GM03348 (cell line): ENCODE measurements around the gene EPS15.
A peak's percentile ranks its signal among the peaks of the same experiment; 100 is the strongest.
"Not testable (repeated sequence)": the region's sequence is repeated elsewhere in the genome, so short reads cannot be mapped to it uniquely, and the experiment has no call there.

Source experiments
- DNase-seq: peaks from one replicate; pipeline ENCODE4 v3.0.0; 2012; ENCODE audit warnings: low spot score

The EPS15 gene

GRCh38 chr1:51542158-51542953, 23.3 kb upstream of the EPS15 start:
- DNase-seq = no peak

- peak; percentile 23 for DNase-seq
Observed at GRCh38 chr1:51541313-51542050, 22.4 kb upstream of the EPS15 start.

- DNase-seq = no peak
Observed at GRCh38 chr1:51537568-51537967, 18.5 kb upstream of the EPS15 start.

DNA sequence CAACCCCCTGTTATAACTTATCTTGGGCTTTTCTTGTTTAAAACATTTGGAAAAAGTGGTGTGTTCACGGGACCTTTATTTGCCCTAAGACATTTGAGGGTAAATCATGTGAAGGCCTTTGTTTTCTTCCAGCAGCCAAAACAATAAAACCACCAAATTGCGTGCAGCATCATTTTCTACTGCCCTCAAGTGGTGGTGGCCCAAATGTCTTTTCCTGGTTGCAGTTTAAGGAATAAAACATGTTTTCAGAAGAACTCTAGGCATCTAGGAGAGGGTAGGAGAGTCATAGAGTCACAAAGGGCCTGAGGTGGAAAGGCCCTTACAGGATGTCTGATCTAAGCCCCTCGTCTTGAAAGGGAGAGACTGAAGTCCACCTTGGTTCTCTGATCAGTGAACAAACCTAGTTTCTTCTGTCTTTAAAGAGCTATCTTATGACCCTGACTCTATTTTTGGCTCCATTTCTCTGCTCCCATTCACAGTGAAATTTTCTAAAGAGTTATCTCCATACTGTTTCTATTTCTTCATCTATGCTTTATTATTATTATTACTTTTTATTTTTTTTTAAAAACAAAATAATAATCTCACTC, 16.0 kb upstream of the EPS15 start:
- DNase-seq = peak; percentile 73

GRCh38 chr1:51534447-51534846, 15.4 kb upstream of the EPS15 start:
- no peak for DNase-seq

- no peak for DNase-seq
Observed at GRCh38 chr1:51532853-51533252, 13.8 kb upstream of the EPS15 start.

DNA sequence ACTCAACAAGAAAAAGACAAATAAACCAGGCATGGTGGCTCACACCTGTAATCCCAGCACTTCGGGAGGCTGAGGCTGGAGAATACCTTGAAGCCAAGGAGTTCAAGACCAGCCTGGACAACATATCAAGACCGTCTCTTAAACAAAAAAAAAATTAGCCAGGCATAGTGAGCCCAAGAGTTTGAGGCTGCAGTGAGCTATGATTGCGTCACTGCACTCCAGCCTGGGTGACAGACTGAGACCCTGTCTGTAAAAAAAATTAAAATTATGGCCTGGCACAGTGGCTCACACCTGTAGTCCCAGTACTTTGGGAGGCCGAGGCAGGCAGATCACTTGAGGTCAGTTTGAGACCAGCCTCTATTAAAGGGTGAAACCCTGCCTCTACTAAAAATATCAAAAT, 11.4 kb upstream of the EPS15 start:
- DNase-seq = not testable (repeated sequence)

- DNase-seq = no peak
Observed at GRCh38 chr1:51527144-51527543, 8.1 kb upstream of the EPS15 start.

DNA sequence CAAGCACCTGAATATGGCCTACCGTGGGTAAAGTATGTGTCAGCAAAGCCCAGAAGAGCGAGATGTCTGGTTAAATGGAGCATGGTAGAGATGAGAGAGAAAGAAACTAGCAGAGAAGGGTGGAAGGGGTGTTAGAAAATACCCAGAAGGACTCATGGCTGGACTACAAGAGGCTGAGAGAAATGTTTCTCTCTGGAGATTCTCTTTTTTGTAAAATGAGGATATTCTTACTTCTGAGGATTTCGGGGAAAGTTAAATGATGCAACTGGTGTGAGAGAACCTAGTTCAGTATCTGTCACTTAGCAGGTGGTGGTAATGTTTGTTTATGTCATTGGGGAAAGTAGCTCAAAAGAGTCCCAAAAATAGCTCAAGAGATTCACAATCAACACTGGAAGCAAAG, 7.2 kb upstream of the EPS15 start:
- DNase-seq = no peak

- DNase-seq = no peak
Observed at GRCh38 chr1:51525295-51525694, 6.2 kb upstream of the EPS15 start.

GRCh38 chr1:51524817-51525216, 5.8 kb upstream of the EPS15 start:
- DNase-seq = no peak

- no peak for DNase-seq
Observed at GRCh38 chr1:51523931-51524330, 4.9 kb upstream of the EPS15 start.

DNA sequence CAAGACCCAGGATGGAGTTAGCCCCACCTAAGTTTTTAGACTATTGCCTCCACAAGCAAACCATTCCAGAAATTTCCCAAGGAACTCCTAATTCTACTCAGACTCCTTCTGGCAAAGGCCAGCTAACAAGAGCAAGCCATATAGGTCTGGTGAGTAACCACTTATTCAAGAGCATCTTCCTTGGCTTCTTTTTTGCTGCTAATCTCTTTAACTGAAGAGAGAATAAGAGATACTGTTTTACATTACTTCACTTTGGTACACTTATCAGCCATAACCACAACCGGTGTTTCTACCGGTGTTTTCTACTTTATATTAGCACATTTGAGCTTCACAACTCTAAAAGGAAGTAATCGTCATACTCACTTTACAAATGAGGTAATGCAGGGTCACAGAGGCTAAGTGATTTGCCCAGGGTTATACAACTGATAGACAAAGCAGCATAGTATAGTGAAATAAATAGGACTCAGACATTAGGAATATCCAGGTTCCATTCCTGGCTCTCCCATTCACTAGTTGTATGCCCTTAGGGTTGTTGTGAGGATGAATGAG, 1.7 kb upstream of the EPS15 start:
- no peak for DNase-seq

- peak; percentile 37 for DNase-seq
Observed at GRCh38 chr1:51519865-51520699, 1.0 kb upstream of the EPS15 start.

GRCh38 chr1:51518586-51519047, 449 bp downstream of the EPS15 start:
- peak; percentile 55 for DNase-seq

DNA sequence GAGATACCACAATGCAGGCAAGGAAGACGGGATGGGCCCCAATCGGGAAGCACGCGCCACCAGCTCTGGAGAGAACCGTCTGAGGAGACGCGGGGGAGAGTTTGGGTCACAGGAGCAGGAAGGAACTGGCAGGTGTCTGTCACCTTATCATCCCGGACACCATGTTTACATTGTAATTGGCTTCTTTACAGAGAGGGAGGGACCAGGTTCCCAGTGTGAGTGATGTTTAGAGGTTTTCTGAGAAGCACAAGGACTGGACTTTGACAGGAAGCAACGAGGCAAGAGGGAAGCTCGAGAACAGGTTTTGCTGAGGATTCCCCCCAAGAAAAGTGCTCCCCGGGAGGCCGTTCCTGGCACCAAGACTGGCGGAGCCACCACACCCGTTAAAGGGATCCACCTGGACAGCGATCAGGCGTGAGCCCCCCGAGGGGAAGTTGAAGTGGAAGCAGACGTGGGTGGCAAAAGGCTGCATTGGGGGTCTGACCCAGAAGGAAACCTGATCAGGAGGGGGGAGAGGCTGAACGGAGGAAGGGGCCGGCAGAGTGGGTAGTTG, 957 bp downstream of the EPS15 start:
- peak; percentile 31 for DNase-seq

DNA sequence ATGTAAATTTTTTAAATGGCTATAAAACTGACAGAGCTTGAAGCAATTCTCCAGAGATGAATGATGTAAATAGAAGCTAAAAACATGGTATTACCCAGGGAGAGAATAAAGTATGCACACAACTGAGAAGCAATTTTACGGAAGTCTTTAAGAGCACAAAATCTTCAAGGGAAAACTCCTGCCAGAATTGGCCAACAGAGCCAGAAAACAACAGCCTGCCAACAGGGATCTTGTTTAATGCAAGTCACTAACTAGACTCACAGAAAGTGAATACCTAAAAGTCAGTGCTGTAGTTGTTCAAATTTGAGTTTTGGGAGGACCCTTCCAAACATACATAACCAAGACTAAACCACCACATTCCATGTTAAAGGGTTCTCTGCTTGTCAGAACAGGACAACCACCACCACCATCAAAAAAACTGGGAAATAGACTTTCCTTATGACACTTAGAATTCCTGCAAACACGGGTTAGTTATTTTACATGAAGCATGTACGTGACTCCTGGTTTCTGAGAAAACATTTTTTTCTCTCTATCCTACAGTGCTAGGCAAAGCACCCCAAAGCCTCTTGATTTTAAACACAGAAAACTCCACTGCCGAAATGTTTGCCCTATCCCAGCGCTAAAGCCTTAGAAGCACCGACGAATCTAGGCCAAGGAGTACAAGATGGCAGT, 1.6 kb downstream of the EPS15 start:
- no peak for DNase-seq

DNA sequence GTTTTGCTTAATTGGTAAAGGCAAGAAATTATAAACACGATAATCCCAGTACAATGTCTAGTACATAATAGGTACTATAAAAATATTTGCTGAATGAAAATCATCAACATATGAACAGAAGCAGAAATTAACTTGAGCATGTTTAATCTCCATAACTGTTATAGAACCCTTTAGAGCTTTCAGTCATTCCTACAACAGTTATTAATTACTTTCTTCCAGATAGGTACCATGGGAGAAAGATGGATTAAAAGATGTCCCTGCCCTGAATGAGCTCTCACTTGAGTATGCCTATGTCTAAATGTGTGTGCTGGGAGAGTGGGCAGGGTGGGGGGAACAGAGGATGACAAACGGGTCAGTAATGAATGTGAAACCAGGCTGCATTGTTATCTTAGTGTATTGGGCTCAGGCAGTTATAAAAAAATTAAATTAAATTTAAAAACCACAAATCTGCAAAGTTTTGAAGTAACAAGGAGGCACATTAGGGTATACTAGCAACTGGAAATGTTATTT, 2.4 kb downstream of the EPS15 start:
- no peak for DNase-seq

DNA sequence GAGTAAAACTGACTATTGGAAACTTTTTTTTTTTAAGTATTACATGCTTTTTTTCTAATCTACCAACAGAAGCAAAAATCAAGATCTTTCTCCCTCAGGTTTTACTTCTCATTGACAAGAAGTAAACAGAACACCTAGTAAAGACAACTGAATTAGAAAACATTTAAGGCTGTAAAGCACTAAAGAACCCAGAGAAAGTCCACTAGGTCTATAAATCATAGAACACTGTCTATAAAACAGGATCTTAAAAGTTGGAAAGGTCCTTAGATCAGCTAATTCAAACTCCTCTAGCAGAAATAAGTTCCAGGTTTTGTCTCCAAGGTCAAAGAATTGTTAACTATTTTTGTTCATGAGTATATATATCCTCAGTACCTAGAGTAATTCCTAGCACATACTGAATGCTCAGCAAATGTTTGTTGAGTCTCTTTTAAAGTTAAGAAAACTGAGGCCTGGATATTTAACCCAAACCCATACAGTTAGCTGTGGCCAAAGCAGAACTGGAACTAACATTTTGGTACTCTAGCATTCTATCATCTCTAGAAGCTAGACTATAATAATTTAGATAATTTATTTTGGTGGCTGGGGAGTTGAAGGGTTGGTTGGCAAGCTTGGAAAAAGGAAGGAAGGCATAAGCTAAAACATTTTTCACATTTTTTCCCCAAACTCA, 3.0 kb downstream of the EPS15 start:
- DNase-seq = no peak

DNA sequence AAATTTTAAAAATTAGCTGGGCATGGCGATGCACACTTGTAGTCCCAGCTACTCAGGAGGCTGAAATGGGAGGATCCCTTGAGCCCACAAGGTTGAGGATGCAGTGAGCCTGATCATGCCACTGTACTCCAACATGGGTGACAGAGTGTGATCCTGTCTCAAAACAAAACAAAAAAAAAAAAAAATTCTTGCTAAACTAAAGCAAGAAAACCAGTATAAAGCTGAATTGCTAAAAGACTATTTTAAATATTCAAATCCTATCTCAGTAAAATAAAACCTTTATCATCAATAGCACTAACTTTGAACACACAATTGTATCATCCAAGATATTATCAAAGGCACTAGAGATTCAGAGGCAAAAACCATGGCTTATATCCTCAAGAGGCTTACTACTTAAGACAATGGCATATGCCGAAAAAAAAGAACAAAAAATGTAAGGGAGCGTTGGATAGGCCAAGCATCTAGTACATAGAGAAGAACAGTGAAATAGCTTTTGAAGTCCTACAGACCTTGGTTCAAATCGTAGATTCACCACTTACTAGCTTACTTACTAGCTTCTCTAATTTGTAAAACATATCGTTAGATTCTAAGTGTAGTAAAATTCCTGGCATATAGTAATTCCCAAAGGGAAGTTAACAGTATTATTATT, 3.6 kb downstream of the EPS15 start:
- DNase-seq = no peak
